Measurements from ENCODE around the gene C1QTNF8.

The C1QTNF8 gene

GRCh38 chr16:1068451-1068850 is 27.6 kb downstream of the C1QTNF8 start:
- DNase-seq (ENCODE audit: low read depth) = no peak
- H3K4me3 ChIP-seq (ENCODE audit: control insufficient read depth, low read depth, low read length) = no peak overlapping the region
- TF ChIP-seq CTCF (conservative IDR thresholded peaks at IDR 0.05; ENCODE audit: control insufficient read depth, insufficient read depth, low read depth, low read length) = no peak

- no peak overlapping the region for H3K4me3 ChIP-seq (ENCODE audit: control insufficient read depth, low read depth, low read length)
- DNase-seq (ENCODE audit: low read depth) = no peak
- TF ChIP-seq CTCF (conservative IDR thresholded peaks at IDR 0.05; ENCODE audit: control insufficient read depth, insufficient read depth, low read depth, low read length) = no peak
Observed at GRCh38 chr16:1067629-1068028, 28.4 kb downstream of the C1QTNF8 start.

GRCh38 chr16:1066584-1067172 is 29.4 kb downstream of the C1QTNF8 start:
- no peak for TF ChIP-seq CTCF (conservative IDR thresholded peaks at IDR 0.05; ENCODE audit: control insufficient read depth, insufficient read depth, low read depth, low read length)
- no peak for DNase-seq (ENCODE audit: low read depth)
- no peak overlapping the region for H3K4me3 ChIP-seq (ENCODE audit: control insufficient read depth, low read depth, low read length)

- DNase-seq (ENCODE audit: low read depth) = no peak
- no peak overlapping the region for H3K4me3 ChIP-seq (ENCODE audit: control insufficient read depth, low read depth, low read length)
- no peak for TF ChIP-seq CTCF (conservative IDR thresholded peaks at IDR 0.05; ENCODE audit: control insufficient read depth, insufficient read depth, low read depth, low read length)
Observed at GRCh38 chr16:1065469-1066128, 30.4 kb downstream of the C1QTNF8 start.

GRCh38 chr16:1063728-1064127 is 32.3 kb downstream of the C1QTNF8 start:
- peak; percentile 9 for DNase-seq (ENCODE audit: low read depth)
- H3K4me3 ChIP-seq (ENCODE audit: control insufficient read depth, low read depth, low read length) = no peak overlapping the region
- TF ChIP-seq CTCF (conservative IDR thresholded peaks at IDR 0.05; ENCODE audit: control insufficient read depth, insufficient read depth, low read depth, low read length) = no peak

- TF ChIP-seq CTCF (conservative IDR thresholded peaks at IDR 0.05; ENCODE audit: control insufficient read depth, insufficient read depth, low read depth, low read length) = no peak
- no peak overlapping the region for H3K4me3 ChIP-seq (ENCODE audit: control insufficient read depth, low read depth, low read length)
- no peak for DNase-seq (ENCODE audit: low read depth)
Observed at GRCh38 chr16:1062895-1063294, 33.1 kb downstream of the C1QTNF8 start.

Data from fibroblast of mammary gland (primary cell).